GM18505 (cell line): Measurements from ENCODE around the gene ROBO2.

Experiments used
- ATAC-seq: cut with Tn5 transposase; IDR thresholded peaks from one replicate; pipeline ENCODE4 v1.9.1; 2021; ENCODE audit not compliant: unreplicated experiment
- POLR2A ChIP-seq: IDR thresholded peaks from 4 replicates; pipeline ENCODE4 v1.6.1; 2011; ENCODE audit warnings: borderline replicate concordance; ENCODE audit not compliant: insufficient read depth, insufficient read length; ENCODE audit errors: extremely low read depth

Gene ROBO2

GRCh38 chr3:77459926-77460325 lies 420.0 kb downstream of the ROBO2 start:
- TF ChIP-seq POLR2A, result no peak
- ATAC-seq, result no peak

DNA sequence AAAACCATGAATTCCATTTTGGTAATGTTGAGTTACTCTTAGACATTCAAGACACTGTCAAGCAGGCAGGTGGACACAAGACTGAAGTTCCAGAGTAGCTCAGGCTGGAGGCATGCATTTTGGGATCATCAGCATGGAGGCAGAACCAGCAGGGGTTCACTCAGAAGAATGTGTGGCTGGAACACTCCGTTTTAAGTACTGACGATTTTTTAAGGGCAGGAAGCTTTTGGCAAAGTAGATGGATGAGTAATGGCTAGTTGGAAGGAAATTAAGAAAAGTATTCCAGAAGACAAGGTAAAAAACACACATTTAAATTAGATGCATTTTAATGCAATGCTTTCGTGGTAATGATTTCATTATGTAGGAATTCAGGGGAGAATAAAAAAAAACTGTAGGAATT lies 420.4 kb downstream of the ROBO2 start:
- no peak for ATAC-seq
- TF ChIP-seq POLR2A, result no peak

DNA sequence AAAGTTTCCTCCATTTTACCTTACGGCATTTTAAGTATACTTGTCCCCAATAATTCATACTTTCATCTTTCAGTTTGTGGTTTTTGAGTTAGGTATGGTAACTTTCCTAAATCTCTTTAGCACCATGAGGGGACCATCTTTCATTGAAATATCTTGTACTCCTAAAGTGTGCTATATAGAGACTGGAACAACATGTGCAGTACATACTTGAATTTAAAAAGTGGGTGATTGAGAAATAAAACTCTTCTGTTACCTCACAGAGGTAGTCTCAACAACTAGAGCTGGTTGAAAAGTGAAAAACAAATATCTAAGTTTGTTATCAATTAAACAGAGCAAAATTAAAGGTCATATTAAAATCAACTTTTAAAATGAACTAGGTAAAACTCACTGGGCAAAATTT lies 423.1 kb downstream of the ROBO2 start:
- ATAC-seq, result no peak
- no peak for TF ChIP-seq POLR2A

DNA sequence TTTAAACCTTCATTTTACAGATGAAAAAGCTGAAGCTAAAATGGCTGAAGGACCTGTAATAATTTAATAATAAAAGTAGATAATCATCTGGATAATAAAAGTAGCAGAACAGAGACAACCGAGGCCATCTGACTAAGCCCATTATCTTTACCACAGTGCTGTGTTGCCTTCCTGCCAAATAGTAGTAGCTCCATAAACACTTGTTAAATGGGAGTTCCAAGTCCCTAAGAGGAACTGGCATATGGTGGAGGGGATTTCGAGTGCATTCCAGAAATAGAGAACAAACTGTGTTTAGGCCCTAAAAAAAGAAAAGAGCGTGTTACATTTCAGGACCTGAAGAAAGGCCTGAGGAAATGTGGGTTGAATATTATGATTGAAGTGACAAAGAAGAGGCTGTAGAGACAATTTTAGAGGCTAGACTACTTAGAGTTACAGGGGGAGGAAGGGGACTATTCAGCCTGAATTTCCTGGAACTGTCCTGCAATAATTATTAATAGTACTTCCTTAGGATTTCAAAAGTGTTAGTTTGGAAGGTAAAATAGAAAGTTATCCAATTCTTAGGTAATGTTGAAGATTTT lies 424.3 kb downstream of the ROBO2 start:
- ATAC-seq, result no peak
- no peak for TF ChIP-seq POLR2A

- no peak for ATAC-seq
- TF ChIP-seq POLR2A, result no peak
These were observed 426.7 kb downstream of the ROBO2 start for GRCh38 chr3:77466562-77467115.

DNA sequence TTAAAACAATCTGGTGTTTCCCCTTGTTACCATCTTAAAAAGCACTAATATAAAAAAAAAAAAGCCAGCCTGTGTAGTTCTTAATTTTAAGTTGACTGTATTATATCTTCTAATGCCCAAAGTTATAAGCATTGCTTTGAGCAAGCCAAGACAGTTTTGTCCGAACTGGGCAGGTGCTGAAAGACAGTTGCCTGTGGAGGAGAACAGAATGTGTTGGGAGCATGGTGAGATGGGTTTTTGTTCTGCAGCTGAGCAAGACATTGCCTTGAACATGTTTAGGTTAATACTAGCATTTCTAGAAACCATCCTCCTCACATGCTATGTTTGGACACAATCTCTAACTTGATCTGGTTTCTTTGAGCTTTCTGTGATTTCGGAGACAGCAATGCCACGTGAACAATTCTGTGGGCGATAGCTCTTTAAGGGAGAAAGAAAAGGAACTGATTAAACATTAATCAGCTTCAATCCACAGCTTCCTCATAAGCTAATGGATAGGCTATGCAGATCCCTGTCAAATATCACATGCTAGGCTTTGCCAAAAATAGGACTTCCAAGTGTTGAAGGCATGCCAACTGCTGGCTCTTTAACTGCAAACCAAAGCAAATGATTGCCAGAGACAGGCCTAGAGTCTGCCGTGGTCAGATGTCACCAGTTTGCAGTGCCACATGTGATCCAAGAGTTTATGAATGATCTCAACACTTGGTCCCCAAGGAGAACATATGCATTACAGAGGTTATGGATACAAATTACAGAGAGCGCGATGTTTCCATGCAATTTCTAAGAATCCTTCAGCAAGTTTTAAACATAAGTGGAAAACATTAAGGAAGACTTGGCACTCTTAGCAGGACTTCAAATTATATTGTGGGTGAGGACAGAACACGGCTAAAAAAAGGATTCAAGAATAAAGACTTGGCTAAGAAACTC lies 428.1 kb downstream of the ROBO2 start:
- no peak for ATAC-seq
- TF ChIP-seq POLR2A, result no peak

DNA sequence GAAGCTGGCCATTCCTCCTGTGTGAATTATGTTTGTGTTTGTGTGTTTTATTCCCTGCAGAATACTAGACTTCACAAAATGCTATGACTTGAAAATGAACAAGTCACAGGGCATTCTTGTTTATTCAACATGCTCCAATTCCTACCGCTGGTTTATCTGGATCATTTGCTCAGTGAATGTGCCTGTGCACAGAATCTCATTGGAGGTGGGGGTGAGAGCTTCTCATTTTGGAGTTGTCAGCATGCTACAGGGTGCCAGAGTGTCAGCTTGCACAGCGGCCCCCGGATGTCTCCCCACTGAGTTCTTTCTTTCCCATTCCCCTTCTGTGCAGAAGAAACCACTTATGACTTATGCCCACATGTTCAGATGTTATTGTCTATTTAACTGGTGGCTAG lies 428.7 kb downstream of the ROBO2 start:
- ATAC-seq, result no peak
- TF ChIP-seq POLR2A, result no peak

- TF ChIP-seq POLR2A, result no peak
- no peak for ATAC-seq
These were observed 435.6 kb downstream of the ROBO2 start for GRCh38 chr3:77475507-77475906.

DNA sequence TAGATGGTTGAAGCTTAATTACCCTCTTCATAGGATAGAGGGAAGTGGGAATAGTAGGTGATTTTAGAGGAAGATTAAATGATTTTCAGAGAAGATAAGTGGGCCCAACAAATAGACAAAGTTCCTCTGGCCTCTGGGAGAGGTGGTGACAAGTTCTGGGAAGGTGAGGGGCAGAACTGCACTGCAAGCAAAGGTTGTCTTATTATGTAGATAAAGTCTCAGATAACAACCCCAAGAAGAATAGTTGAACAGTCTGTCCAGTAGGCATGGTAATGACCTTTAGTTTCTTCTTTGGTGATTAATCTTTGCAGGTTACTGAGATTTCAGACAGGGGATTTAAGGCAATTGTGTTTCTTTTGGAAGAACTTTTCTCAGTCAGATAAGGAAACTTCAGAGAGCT lies 439.1 kb downstream of the ROBO2 start:
- TF ChIP-seq POLR2A, result no peak
- no peak for ATAC-seq

DNA sequence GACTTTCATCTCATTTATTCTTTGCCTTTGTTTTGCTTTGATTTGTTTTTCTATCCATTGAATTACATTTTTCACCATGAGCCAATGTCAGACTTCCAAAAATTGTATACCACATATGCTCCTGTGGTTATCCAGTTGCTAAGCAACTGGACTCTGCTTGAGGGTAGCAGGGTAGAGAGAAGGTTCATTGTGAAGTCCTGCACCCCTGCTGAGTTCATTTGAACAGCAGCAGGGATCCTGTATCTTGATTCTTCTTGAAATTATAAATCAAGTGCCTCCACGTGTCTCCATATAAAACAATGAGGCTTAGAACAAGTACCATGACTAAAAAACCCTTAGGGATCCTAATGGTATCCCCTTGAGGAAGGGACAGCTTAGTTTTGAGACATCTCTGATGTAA lies 449.3 kb downstream of the ROBO2 start:
- no peak for TF ChIP-seq POLR2A
- ATAC-seq, result no peak

- ATAC-seq, result no peak
- TF ChIP-seq POLR2A, result no peak
These were observed 452.1 kb downstream of the ROBO2 start for GRCh38 chr3:77491961-77492360.

DNA sequence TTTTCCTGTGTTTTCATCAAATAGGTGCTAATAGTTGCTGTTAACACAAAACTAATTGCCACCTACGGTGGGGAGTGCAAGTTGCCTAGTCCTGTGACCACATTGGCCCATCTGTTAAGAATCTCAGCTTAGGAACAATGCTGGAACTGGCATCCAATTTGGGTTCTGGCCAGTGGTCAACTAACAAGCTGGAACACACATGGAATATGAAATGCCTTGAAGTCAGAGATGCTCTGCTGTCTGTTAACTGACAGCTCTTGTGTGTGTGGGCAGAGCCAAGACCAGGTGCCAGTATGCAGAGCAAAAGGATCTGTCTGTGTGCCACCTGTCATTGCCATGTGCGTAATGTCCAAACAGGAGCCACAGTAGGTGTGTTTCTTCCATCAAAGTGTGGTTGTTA lies 460.8 kb downstream of the ROBO2 start:
- ATAC-seq, result no peak
- no peak for TF ChIP-seq POLR2A

GRCh38 chr3:77506384-77506783 lies 466.5 kb downstream of the ROBO2 start:
- ATAC-seq, result no peak
- TF ChIP-seq POLR2A, result no peak

- no peak for TF ChIP-seq POLR2A
- no peak for ATAC-seq
These were observed 473.6 kb downstream of the ROBO2 start for GRCh38 chr3:77513542-77513941.

- ATAC-seq, result no peak
- no peak for TF ChIP-seq POLR2A
These were observed 474.9 kb downstream of the ROBO2 start for GRCh38 chr3:77514766-77515165.

- no peak for ATAC-seq
- TF ChIP-seq POLR2A, result no peak
These were observed 484.6 kb downstream of the ROBO2 start for GRCh38 chr3:77524463-77524862.
